GM12873 (cell line): ENCODE results near the gene CLEC16A.

Experiments
- CTCF ChIP-seq: IDR thresholded peaks from 2 replicates; pipeline ENCODE4 v1.5.1; 2012; ENCODE audit warnings: low read depth, mild to moderate bottlenecking, moderate library complexity, low read length, control low read depth; ENCODE audit not compliant: insufficient read depth; ENCODE audit errors: missing control alignments

The CLEC16A gene

GRCh38 chr16:11104168-11105037 is 160.0 kb downstream of the CLEC16A start:
- TF ChIP-seq CTCF, result no peak

GRCh38 chr16:11105038-11105903 is 160.9 kb downstream of the CLEC16A start:
- no peak for TF ChIP-seq CTCF

- no peak for TF ChIP-seq CTCF
These were observed 162.4 kb downstream of the CLEC16A start for GRCh38 chr16:11106726-11107125.

GRCh38 chr16:11107780-11108465 is 163.6 kb downstream of the CLEC16A start:
- TF ChIP-seq CTCF, result no peak

- no peak for TF ChIP-seq CTCF
These were observed 164.1 kb downstream of the CLEC16A start for GRCh38 chr16:11108466-11108805.

- TF ChIP-seq CTCF, result no peak
These were observed 165.2 kb downstream of the CLEC16A start for GRCh38 chr16:11109566-11109965.

- TF ChIP-seq CTCF, result no peak
These were observed 166.8 kb downstream of the CLEC16A start for GRCh38 chr16:11111150-11111549.
